Fibroblast of skin of right biceps (primary cell): ENCODE results near the gene CRY2.
"Not testable (repeated sequence)": the region's sequence is repeated elsewhere in the genome, so short reads cannot be mapped to it uniquely, and the experiment has no call there.

Experiments
- DNase-seq: peaks from one replicate; pipeline ENCODE4 v3.0.0-alpha.2; 2013

Gene CRY2

GRCh38 chr11:45811571-45812290 lies 35.5 kb upstream of the CRY2 start:
- DNase-seq: no peak

GRCh38 chr11:45812581-45813548 lies 34.4 kb upstream of the CRY2 start:
- no peak for DNase-seq

DNA sequence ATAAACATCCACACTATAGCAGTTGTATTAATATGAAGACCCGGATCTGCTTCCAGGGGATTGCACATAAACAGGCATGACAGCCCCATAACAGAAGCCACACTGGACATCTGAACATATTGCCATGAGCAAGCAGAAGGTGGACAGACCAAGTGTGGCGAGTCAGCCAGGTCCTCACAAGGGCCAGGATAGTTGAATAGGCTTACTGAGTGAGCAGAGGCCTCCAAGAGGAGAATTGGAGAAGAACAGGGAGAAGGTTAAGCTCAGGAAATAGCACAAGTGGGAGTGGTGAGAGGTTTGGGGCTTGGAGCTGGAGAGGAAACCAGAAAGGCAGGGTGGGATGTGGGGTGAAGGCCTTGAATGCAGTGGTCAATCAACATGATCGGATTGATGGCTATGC lies 31.5 kb upstream of the CRY2 start:
- no peak for DNase-seq

- DNase-seq: no peak
Measured at GRCh38 chr11:45816614-45817013, 30.7 kb upstream of the CRY2 start.

GRCh38 chr11:45817191-45817590 lies 30.1 kb upstream of the CRY2 start:
- DNase-seq: no peak

DNA sequence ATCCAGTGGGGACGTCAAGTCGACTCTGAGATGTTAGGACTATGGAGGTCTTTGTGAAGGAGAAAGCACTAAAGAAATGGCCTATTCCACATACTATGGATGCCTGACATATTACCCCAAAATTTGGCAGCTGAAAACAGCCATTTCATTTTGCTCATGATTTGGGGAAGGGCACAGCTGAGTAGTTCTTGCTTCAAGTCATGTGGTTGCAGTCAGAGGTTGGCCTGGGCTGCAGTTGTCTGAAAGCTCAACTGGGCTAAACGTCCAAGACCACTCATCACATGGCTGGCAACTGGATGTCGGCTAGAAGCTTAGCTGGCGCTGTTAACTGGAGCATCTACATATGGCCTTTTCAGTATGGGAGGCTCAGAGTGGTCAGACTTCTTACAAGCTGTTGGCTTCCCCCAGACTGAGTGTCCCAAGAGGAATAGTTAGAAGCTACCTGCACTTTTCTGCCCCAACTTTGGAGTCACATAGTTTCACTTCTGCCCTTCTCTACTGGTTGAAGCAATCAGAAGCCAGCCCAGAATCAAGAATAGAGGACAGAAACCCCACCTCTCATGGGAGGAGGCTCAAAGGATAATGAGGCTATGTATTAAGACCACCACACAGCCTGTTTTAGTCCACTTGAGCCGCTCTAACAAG lies 28.2 kb upstream of the CRY2 start:
- DNase-seq: no peak

DNA sequence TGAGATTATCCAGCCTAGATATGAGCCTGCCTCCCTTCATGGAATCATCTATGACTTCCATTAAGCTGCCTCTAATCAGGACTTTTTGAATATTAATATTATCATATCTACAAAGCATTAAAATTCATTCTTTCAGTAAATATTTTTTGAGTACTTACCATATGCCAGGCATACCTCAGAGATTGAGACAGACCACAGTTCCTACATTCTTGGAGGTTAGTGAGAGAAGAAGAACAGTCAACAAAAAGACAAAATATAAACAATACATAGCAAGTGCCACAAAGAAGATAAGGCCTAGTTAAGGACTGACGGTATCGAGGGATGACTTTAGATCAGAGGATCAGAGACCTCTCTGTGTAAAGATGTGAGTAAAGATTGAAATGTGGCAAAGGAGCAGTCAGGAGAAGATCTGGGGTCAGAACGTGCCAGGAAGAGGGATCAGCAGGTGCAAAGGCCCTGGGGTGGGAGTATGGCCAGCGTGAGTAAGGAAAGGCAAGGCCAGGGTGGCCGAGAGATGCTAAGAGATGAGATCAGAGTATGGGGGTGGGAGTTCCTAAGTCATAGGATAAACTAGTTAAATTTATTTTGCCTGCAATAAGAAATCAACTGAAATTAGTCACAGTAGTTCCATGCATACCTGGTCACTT lies 26.9 kb upstream of the CRY2 start:
- no peak for DNase-seq

- DNase-seq: not testable (repeated sequence)
Measured at GRCh38 chr11:45826492-45826891, 20.8 kb upstream of the CRY2 start.

DNA sequence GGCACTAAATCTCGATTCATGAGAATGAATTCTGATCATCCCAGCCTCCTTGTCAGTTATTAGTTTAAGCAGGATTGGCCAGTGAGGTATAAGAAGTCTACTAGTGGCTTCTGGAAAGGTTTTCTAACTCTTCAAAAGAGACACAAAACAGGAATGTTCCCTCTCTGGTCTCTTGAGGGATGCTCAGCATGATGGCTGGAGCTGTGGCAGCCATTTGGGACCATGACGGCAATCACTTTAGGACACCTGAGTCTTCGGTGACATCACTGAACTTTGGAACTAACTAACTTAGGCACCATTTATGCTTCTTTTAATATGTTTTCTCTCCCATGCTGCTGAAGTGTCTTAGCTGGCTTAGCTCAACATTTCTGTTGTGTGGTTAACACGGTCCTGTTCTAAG lies 20.2 kb upstream of the CRY2 start:
- DNase-seq: no peak

- DNase-seq: no peak
Measured at GRCh38 chr11:45828996-45829395, 18.3 kb upstream of the CRY2 start.

DNA sequence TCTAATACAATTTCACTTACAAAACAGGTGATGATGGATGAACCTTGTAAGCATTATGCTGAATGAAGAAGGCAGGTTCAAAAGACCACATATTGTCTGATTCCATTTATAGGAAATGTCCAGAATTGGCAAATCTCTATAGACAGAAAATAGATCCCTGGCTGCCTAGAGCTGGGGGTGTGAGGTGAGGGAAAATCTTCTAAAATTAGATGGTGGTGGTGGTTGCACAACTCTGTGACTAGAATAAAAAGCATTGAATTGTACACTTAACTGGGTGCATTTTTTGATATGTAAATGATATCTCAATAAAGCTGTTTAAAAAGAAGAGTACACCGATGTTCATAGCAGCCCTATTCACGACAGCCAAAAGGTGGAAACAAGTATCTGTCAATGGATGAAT lies 16.7 kb upstream of the CRY2 start:
- DNase-seq: no peak

DNA sequence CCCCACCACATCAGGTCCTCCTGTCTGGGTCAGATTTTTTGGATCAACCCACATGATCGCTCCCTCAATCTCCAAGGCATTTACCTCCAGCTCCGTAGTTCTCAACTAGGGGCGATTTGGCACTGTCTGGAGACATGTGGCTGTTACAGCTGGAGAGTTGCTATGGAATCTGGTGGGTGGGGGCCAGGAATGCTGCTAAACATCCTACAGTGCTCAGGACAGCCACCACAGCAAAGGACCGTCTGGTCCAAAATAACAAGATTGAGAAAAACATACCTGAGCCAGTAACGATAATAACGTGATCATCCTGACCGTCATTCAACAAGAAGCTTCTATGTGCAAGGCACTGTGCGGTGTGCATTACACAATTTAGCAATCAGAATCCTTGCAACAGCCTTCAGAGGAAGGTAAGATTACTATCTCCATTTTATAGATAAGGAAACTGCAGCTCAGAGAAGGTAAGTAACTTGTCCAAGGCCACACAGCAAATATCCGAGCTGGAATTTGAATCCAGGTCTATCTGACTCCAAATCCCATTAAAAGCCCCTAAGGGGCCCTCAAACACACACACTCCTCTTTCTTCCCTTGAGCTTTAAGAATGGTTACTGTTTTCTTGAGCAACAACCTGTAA lies 14.3 kb upstream of the CRY2 start:
- no peak for DNase-seq

DNA sequence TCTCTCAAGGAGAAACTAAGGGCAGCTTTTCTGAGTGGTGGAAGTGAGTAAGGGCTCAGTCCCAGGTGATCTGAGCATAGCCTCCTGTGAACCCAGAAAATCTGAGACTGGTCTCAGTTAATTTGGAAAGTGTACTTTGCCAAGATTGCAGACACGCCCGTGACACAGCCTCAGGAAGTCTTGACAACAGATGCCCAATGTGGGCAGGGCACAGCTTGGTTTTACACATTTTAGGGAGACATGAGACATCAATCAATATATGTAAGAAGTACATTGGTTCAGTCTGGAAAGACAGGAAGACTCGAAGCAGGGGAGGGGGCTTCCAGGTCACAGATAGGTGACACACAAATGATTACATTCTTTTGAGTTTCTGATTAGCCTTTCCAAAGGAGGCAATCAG lies 13.5 kb upstream of the CRY2 start:
- no peak for DNase-seq

DNA sequence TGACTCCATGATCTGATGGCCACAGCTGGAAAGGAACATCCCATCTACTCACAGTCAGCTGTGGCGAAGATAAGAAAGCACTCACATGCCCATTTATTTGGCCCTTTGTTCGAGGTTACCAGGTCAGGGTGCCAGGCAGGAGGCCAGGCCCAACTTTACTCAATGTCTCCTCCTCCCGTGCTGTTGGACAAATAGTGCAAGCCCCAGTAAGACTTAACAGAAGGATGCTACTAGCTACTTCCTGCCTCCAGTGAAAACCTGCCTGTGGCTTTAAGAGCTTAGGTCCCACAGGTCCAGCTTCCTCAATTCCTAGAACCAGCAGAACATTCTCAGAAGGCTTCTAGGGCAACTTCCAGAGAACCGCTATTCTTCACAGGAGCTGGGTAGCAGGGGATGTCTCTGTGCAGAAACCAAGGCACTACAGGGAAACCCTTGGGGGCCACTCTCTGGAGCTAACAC lies 12.9 kb upstream of the CRY2 start:
- DNase-seq: no peak

DNA sequence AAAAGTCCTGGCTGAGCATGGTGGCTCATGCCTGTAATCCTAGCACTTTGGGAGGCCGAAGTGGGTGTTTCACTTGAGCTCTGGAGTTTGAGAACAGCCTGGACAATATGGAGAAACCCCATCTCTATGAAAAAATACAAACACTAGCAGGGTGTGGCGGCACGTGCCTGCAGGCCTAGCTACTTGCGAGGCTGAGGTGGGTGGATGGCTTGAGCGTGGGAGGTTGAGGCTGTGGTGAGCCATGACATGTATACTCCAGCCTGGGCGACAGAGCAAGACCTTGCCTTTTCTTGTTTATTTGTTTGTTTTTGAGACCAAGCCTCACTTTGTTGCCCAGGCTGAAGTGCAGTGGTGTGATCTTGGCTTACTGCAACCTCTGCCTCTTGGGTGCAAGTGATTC lies 8.1 kb upstream of the CRY2 start:
- DNase-seq: no peak

- DNase-seq: not testable (repeated sequence)
Measured at GRCh38 chr11:45840251-45840650, 7.0 kb upstream of the CRY2 start.

GRCh38 chr11:45843158-45843924 lies 3.9 kb upstream of the CRY2 start:
- peak; percentile 82 for DNase-seq

- no peak for DNase-seq
Measured at GRCh38 chr11:45844822-45845578, 2.3 kb upstream of the CRY2 start.

DNA sequence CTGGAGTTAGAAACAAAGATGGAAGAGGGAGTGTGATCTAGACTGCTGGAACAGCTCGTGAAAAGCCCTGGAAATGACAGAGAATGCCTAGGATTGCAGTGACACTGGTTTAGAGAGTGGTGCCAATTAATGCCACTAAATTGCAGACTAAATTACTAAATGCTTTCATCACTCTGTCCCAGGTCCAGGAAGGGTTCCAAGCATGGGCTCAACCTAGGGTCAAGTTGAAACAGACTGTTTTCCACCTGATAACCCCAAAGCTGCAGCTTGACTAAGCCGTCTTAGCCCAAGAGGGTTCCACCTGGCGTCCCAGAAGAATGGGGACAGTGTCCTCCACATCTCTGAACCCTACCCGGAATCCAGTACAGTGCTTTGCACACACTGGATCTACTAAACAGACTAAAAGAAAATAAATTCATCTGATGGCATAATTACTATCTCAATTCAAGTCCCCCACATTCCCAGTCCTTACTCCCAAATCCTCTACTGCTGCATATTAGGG lies 1.1 kb upstream of the CRY2 start:
- no peak for DNase-seq

DNA sequence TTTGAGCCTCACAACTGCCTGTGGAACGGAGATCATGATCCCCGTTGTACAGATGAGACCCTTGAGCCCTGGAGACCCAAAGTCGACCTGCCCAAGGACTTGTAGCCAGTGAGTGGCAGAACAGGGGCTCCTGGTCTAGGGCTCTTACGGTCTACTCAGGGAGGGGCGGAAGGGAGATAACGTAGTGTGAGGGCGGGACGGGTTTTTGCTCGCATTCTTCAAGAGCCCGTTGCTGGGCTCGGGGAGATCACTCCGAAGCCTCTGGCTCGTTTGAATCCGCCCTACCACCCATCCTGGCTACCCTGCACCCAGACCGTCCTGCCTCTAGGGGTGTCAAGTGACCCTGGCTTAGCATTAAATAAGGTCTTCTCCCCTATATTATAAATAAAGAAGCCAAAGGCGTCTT lies 639 bp downstream of the CRY2 start:
- peak; percentile 63 for DNase-seq

- DNase-seq: no peak
Measured at GRCh38 chr11:45848654-45849081, 1.4 kb downstream of the CRY2 start.
